Spleen (tissue), 7 donors: Measurements from ENCODE around the gene BORCS8.

Source experiments
- POLR2AphosphoS5 ChIP-seq, 3 donors: sonication (generic); formaldehyde crosslinking; IDR thresholded peaks; one replicate each; pipeline ENCODE4 v1.5.1; 2017; ENCODE audit warnings: antibody characterized with exemption in 3 of 3
- TF ChIP-seq, protein P1 (sequence below), 11 experiments: fragments of 200-600 bp in 7 of 11; fragments of 450-650 bp in 4 of 11; sonication (generic) in 4 of 11; IDR thresholded peaks in 8 of 11; conservative IDR thresholded peaks in 3 of 11; 1 replicate in 7 of 11; 2 replicates in 4 of 11; pipeline versions ENCODE4 v1.4.0 to v1.8.0; 2016 to 2021; ENCODE audit warnings: antibody characterized with exemption in 11 of 11, inconsistent platforms in 4 of 11, mild to moderate bottlenecking in 1 of 11
- donor health status: DM: no; HTN: no; CAD: no; lungs with moderate emphysema.
- donor health status: DM: no; HTN: no; CAD: no.
- donor health status: DM: no; HTN: no; CAD: no.

DNA sequence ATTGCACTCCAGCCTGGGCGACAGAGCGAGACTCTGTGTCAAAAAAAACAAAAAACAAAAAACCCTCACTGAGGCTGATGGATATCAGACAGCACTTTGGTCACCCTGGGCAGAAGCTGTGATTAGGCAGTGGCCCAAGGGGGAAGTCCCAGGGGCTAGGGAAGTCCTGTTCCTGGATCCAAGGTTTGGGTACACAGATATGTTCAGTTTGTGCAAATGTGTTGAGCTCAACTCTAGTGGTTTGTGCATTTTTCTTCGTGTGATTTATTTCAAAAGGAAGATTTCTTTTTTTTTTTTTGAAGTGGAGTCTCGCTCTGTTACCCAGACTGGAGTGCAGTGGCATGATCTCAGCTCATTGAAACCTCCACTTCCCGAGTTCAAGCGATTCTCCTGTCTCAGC, 34.1 kb downstream of the BORCS8 start:
- TF ChIP-seq, protein P1, sequence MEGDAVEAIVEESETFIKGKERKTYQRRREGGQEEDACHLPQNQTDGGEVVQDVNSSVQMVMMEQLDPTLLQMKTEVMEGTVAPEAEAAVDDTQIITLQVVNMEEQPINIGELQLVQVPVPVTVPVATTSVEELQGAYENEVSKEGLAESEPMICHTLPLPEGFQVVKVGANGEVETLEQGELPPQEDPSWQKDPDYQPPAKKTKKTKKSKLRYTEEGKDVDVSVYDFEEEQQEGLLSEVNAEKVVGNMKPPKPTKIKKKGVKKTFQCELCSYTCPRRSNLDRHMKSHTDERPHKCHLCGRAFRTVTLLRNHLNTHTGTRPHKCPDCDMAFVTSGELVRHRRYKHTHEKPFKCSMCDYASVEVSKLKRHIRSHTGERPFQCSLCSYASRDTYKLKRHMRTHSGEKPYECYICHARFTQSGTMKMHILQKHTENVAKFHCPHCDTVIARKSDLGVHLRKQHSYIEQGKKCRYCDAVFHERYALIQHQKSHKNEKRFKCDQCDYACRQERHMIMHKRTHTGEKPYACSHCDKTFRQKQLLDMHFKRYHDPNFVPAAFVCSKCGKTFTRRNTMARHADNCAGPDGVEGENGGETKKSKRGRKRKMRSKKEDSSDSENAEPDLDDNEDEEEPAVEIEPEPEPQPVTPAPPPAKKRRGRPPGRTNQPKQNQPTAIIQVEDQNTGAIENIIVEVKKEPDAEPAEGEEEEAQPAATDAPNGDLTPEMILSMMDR (IDR thresholded peaks at IDR 0.05 in 8 of 11, conservative IDR thresholded peaks at IDR 0.05 in 3 of 11): no peak
- TF ChIP-seq POLR2AphosphoS5 (IDR thresholded peaks at IDR 0.05): no peak
